ENCODE results near the gene PLA2G3.

DNA sequence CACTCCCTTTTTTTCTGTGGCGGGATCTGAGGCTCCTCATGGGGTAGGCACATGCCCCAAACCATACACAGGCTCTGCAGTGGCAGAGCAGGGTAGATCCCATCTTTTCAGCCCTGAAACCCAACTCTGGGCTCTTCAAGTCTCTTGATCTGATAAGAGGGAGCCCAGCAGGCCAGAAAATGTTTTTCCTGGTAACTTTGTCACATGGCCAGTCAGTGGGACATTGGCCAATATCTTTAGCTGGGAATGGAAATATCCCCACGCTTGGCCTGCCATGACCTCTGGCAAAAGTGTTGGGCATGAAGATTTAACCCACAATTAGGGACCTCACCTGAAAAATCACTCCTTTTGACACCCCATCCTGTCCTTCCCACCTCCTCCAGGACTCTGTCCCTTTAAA lies 9.4 kb downstream of the PLA2G3 start:
- TF ChIP-seq, protein P1, sequence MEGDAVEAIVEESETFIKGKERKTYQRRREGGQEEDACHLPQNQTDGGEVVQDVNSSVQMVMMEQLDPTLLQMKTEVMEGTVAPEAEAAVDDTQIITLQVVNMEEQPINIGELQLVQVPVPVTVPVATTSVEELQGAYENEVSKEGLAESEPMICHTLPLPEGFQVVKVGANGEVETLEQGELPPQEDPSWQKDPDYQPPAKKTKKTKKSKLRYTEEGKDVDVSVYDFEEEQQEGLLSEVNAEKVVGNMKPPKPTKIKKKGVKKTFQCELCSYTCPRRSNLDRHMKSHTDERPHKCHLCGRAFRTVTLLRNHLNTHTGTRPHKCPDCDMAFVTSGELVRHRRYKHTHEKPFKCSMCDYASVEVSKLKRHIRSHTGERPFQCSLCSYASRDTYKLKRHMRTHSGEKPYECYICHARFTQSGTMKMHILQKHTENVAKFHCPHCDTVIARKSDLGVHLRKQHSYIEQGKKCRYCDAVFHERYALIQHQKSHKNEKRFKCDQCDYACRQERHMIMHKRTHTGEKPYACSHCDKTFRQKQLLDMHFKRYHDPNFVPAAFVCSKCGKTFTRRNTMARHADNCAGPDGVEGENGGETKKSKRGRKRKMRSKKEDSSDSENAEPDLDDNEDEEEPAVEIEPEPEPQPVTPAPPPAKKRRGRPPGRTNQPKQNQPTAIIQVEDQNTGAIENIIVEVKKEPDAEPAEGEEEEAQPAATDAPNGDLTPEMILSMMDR (IDR thresholded peaks at IDR 0.05; ENCODE audit: low read depth, low read length), result no peak
- TF ChIP-seq EZH2phosphoT487 (IDR thresholded peaks at IDR 0.05; ENCODE audit: low read depth), result no peak

Measured in OCI-LY3 (cell line).